PC-3 (cell line): ENCODE data around the gene CELF2. TPM values are rescaled to one million over a fixed set of nuclear protein-coding genes. Genes with fewer than 3 reads are reported as not detected.

Experiments used
- ATAC-seq: fragments of 200-7000 bp; cut with Tn5 transposase; 2 replicates; pipeline ENCODE4 v1.9.1; 2020; ENCODE audit warnings: mild to moderate bottlenecking, moderate library complexity
- BruUV-seq: library from RNA; stranded (reverse); fragments of 400-500 nt; replicated peaks from 2 replicates; lab custom pipeline; 2021; lab: Mats Ljungman, UMichigan
- CTCF ChIA-PET: fragments of 300-600 bp; sonication (Branson Sonifier 250); formaldehyde crosslinking; loops from one replicate; lab custom pipeline; 2022; ENCODE audit warnings: antibody characterized with exemption; lab: Charles Lee
- POLR2A ChIA-PET: fragments of 300-600 bp; sonication (Branson Sonifier 250); formaldehyde crosslinking; loops from one replicate; lab custom pipeline; 2022; ENCODE audit warnings: antibody characterized with exemption; ENCODE audit not compliant: unreplicated experiment; lab: Charles Lee
- DNase-seq: peaks from one replicate; pipeline ENCODE4 v3.0.0-alpha.2; 2015
- H2AFZ ChIP-seq: fragments of 300-600 bp; sonication (generic); 2 replicates; pipeline ENCODE4 v1.6.0; 2016; ENCODE audit warnings: antibody characterized with exemption, low read length
- H3F3A ChIP-seq: fragments of 300-600 bp; sonication (generic); one replicate; pipeline ENCODE4 v1.6.0; 2017; ENCODE audit warnings: antibody characterized with exemption, low read length, control low read depth, mild to moderate bottlenecking; ENCODE audit not compliant: unreplicated experiment
- H3K27ac ChIP-seq: fragments of 300-600 bp; sonication (generic); 2 replicates; pipeline ENCODE4 v1.5.1; 2016; ENCODE audit warnings: mild to moderate bottlenecking, low read length
- H3K27me3 ChIP-seq: fragments of 300-600 bp; sonication (generic); 2 replicates; pipeline ENCODE4 v1.6.1; 2016; ENCODE audit warnings: low read length, mixed read lengths
- H3K36me3 ChIP-seq: fragments of 300-600 bp; sonication (generic); 2 replicates; pipeline ENCODE4 v1.6.1; 2016; ENCODE audit warnings: low read depth, mixed run types, low read length, mixed read lengths
- H3K4me1 ChIP-seq: fragments of 300-600 bp; sonication (generic); 2 replicates; pipeline ENCODE4 v1.5.1; 2016; ENCODE audit warnings: low read length; ENCODE audit not compliant: insufficient read depth
- H3K4me2 ChIP-seq: fragments of 300-600 bp; sonication (generic); 2 replicates; pipeline ENCODE4 v1.6.0; 2016; ENCODE audit warnings: low read length
- H3K4me3 ChIP-seq: fragments of 300-600 bp; sonication (generic); 2 replicates; pipeline ENCODE4 v1.5.1; 2016; ENCODE audit warnings: mild to moderate bottlenecking, low read length, mixed read lengths
- H3K79me2 ChIP-seq: fragments of 300-600 bp; sonication (generic); 2 replicates; pipeline ENCODE4 v1.6.1; 2017; ENCODE audit warnings: low read length, mixed read lengths
- H3K9ac ChIP-seq: fragments of 300-600 bp; sonication (generic); 2 replicates; pipeline ENCODE4 v1.6.0; 2016; ENCODE audit warnings: mild to moderate bottlenecking, low read length
- H3K9me2 ChIP-seq: fragments of 300-600 bp; sonication (generic); replicated peaks from 2 replicates; pipeline ENCODE4 v1.6.1; 2016; ENCODE audit warnings: mixed run types, low read length, mixed read lengths
- H3K9me3 ChIP-seq: fragments of 300-600 bp; sonication (generic); 2 replicates; pipeline ENCODE4 v1.6.1; 2016; ENCODE audit warnings: low read length, mixed read lengths
- H4K20me1 ChIP-seq: fragments of 300-600 bp; sonication (generic); 2 replicates; pipeline ENCODE4 v1.6.1; 2016; ENCODE audit warnings: low read length, mixed read lengths
- EZH2 ChIP-seq: fragments of 300-600 bp; sonication (generic); IDR thresholded peaks from one replicate; pipeline ENCODE4 v1.6.1; 2017; ENCODE audit warnings: antibody characterized with exemption, mild to moderate bottlenecking, low read length; ENCODE audit not compliant: unreplicated experiment
- EZH2phosphoT487 ChIP-seq: fragments of 300-600 bp; sonication (generic); IDR thresholded peaks from 2 replicates; pipeline ENCODE4 v1.6.1; 2018; ENCODE audit warnings: mild to moderate bottlenecking, antibody characterized with exemption, low read length, borderline replicate concordance
- intact Hi-C: fragments of 100-400 bp; cut with micrococcal nuclease; formaldehyde crosslinking; loops from 2 replicates; pipeline ENCODE4 v1.9.0; 2023
- total RNA-seq: library from RNA; depleted of rRNA; stranded (reverse); fragments of >200 nt; gene quantifications from 2 replicates; pipeline ENCODE4 v1.2.3, GENCODE V29; 2014
- TF ChIP-seq, protein P1 (sequence below): fragments of 300-600 bp; sonication (generic); conservative IDR thresholded peaks from 2 replicates; pipeline ENCODE4 v1.5.1; 2017; ENCODE audit warnings: antibody characterized with exemption, low read depth, mild to moderate bottlenecking, low read length

The CELF2 gene
- total RNA-seq, 1 experiment from 2014 or later, result not detected

DNA sequence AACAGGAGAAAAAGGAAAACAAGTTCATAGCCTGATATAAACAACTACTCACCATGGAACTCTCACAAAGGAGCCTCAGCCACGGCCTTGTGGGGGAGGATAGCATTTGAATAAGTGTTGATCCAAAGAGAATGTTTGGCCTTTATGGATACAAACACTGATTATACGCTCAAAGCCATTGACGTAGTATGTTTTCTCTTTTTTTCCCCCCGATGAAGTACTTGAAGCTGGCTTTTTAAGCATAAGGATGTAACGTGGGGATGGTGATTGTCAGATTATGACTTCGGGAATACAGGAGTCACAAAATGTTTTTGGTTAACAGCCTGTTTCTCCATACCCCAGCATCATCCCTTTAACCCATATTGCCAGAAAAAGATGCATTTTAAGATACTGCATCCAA is 39.8 kb downstream of the CELF2 start:
- Histone ChIP-seq H3K27ac (no peak overlapping the region), H3K79me2 (no peaks in the 10 kb centered on the region), H3K4me1 (no peaks in the 10 kb centered on the region), H3K4me3 (no peak overlapping the region), H3K27me3 (no peaks in the 10 kb centered on the region), H3K36me3 (no peaks in the 10 kb centered on the region), H4K20me1 (no peaks in the 10 kb centered on the region), H3K9ac (no peak overlapping the region), H3K4me2 (no peak overlapping the region), H3F3A (no peaks in the 10 kb centered on the region), H2AFZ (no peak overlapping the region), H3K9me3 (no peaks in the 10 kb centered on the region), H3K9me2 (no peaks in the 10 kb centered on the region)
- ATAC-seq, result no peak
- ChIA-PET CTCF (no interaction called here), POLR2A (no interaction called here)
- TF ChIP-seq EZH2, result no peak
- no peak for TF ChIP-seq EZH2phosphoT487
- TF ChIP-seq, protein P1, sequence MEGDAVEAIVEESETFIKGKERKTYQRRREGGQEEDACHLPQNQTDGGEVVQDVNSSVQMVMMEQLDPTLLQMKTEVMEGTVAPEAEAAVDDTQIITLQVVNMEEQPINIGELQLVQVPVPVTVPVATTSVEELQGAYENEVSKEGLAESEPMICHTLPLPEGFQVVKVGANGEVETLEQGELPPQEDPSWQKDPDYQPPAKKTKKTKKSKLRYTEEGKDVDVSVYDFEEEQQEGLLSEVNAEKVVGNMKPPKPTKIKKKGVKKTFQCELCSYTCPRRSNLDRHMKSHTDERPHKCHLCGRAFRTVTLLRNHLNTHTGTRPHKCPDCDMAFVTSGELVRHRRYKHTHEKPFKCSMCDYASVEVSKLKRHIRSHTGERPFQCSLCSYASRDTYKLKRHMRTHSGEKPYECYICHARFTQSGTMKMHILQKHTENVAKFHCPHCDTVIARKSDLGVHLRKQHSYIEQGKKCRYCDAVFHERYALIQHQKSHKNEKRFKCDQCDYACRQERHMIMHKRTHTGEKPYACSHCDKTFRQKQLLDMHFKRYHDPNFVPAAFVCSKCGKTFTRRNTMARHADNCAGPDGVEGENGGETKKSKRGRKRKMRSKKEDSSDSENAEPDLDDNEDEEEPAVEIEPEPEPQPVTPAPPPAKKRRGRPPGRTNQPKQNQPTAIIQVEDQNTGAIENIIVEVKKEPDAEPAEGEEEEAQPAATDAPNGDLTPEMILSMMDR, result no peak
- intact Hi-C loops, result no loop called here
- BruUV-seq, result no TSS peak
- DNase-seq, result no peak

DNA sequence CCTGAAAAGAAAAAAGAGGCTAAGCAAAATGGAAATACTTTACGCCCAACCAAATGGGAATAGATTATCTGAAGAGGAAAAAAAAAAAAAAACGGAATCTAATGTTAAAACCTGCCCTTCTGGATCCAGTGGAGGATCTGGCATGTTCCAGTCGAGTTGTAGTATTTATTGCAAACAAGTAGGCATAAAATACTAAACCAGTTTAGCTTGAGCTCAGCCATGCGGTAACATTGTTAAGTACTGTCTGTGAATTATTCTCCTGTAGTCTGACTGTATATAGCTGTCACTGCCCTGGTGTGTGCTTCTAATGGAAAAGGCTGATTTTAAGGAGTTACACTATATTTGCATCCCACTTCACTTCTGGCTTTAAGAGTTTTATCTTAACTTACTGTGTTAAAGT is 40.3 kb downstream of the CELF2 start:
- Histone ChIP-seq H3K4me3 (no peak overlapping the region), H3K9me3 (no peaks in the 10 kb centered on the region), H3F3A (no peaks in the 10 kb centered on the region), H3K9me2 (no peaks in the 10 kb centered on the region), H3K27me3 (no peaks in the 10 kb centered on the region), H3K9ac (no peak overlapping the region), H3K4me1 (no peaks in the 10 kb centered on the region), H3K4me2 (no peak overlapping the region), H4K20me1 (no peaks in the 10 kb centered on the region), H3K27ac (no peak overlapping the region), H2AFZ (no peak overlapping the region), H3K79me2 (no peaks in the 10 kb centered on the region), H3K36me3 (no peaks in the 10 kb centered on the region)
- intact Hi-C loops, result no loop called here
- ChIA-PET CTCF (no interaction called here), POLR2A (no interaction called here)
- TF ChIP-seq EZH2phosphoT487 (no peak), EZH2 (no peak)
- TF ChIP-seq, protein P1, result no peak
- BruUV-seq, result no TSS peak
- DNase-seq, result no peak
- no peak for ATAC-seq

DNA sequence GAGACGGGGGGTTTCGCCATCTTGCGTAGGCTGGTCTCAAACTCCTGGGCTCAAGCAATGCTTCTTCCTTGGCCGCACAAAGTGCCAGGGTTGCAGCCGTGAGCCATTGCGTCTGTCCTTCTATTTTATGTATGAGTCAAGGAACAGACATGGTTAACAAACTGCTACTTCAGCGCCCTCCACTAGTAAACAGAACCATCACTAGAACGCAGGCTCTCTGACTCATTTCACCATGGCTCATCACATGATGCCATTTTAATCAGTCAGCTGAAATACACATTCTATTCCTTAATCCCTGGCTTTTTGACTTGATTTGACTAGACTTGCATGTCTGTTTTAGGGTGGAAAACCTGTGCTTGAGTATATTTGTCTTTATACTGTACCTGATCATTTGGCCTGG is 41.3 kb downstream of the CELF2 start:
- Histone ChIP-seq H3K9me2 (no peaks in the 10 kb centered on the region), H3K4me2 (no peak overlapping the region), H3K79me2 (no peaks in the 10 kb centered on the region), H2AFZ (no peak overlapping the region), H4K20me1 (no peaks in the 10 kb centered on the region), H3K9ac (no peak overlapping the region), H3K27me3 (no peaks in the 10 kb centered on the region), H3K9me3 (no peaks in the 10 kb centered on the region), H3K36me3 (no peaks in the 10 kb centered on the region), H3F3A (no peaks in the 10 kb centered on the region), H3K27ac (no peak overlapping the region), H3K4me1 (no peaks in the 10 kb centered on the region), H3K4me3 (no peak overlapping the region)
- ChIA-PET POLR2A (no interaction called here), CTCF (no interaction called here)
- no peak for TF ChIP-seq EZH2phosphoT487
- no peak for TF ChIP-seq EZH2
- TF ChIP-seq, protein P1, result no peak
- no TSS peak for BruUV-seq
- no peak for ATAC-seq
- intact Hi-C loops, result no loop called here
- DNase-seq, result no peak
